WERI-Rb-1 (cell line): ENCODE data around the gene TTC1.
A peak's percentile ranks its signal among the peaks of the same experiment; 100 is the strongest.

Experiments used
- DNase-seq: peaks from one replicate; pipeline ENCODE4 v3.0.0-alpha.2; 2020
- H3K27ac ChIP-seq: fragments of 250-450 bp; sonication (Bioruptor Pico); 2 replicates; pipeline ENCODE4 v1.5.1; 2020; ENCODE audit warnings: mild to moderate bottlenecking, moderate library complexity
- H3K27me3 ChIP-seq: fragments of 250-450 bp; sonication (Bioruptor Pico); 2 replicates; pipeline ENCODE4 v1.5.1; 2021; ENCODE audit warnings: mild to moderate bottlenecking, low read depth, moderate library complexity; ENCODE audit not compliant: insufficient read depth, severe bottlenecking
- H3K36me3 ChIP-seq: fragments of 250-450 bp; sonication (Bioruptor Pico); 2 replicates; pipeline ENCODE4 v1.5.1; 2020; ENCODE audit warnings: mild to moderate bottlenecking, moderate library complexity
- H3K4me3 ChIP-seq: 2 replicates; pipeline ENCODE4 v1.5.1; 2011; ENCODE audit warnings: low read depth, mild to moderate bottlenecking, control low read depth, low read length
- H3K9me3 ChIP-seq: fragments of 250-450 bp; sonication (Bioruptor Pico); 2 replicates; pipeline ENCODE4 v1.5.1; 2021; ENCODE audit warnings: mild to moderate bottlenecking, moderate library complexity; ENCODE audit not compliant: severe bottlenecking
- TF ChIP-seq, protein P1 (sequence below): IDR thresholded peaks from 2 replicates; pipeline ENCODE4 v1.5.1; 2011; ENCODE audit warnings: low read depth, mild to moderate bottlenecking, control low read depth, inconsistent platforms, low read length

TTC1 gene

GRCh38 chr5:159969966-159970365, 39.0 kb upstream of the TTC1 start:
- Histone ChIP-seq H3K36me3 (no peaks in the 10 kb centered on the region), H3K4me3 (no peak overlapping the region), H3K27ac (no peak overlapping the region), H3K27me3 (peaks cover 8% of the 10 kb centered on the region), H3K9me3 (no peaks in the 10 kb centered on the region)
- no peak for DNase-seq
- TF ChIP-seq, protein P1, sequence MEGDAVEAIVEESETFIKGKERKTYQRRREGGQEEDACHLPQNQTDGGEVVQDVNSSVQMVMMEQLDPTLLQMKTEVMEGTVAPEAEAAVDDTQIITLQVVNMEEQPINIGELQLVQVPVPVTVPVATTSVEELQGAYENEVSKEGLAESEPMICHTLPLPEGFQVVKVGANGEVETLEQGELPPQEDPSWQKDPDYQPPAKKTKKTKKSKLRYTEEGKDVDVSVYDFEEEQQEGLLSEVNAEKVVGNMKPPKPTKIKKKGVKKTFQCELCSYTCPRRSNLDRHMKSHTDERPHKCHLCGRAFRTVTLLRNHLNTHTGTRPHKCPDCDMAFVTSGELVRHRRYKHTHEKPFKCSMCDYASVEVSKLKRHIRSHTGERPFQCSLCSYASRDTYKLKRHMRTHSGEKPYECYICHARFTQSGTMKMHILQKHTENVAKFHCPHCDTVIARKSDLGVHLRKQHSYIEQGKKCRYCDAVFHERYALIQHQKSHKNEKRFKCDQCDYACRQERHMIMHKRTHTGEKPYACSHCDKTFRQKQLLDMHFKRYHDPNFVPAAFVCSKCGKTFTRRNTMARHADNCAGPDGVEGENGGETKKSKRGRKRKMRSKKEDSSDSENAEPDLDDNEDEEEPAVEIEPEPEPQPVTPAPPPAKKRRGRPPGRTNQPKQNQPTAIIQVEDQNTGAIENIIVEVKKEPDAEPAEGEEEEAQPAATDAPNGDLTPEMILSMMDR, result no peak

DNA sequence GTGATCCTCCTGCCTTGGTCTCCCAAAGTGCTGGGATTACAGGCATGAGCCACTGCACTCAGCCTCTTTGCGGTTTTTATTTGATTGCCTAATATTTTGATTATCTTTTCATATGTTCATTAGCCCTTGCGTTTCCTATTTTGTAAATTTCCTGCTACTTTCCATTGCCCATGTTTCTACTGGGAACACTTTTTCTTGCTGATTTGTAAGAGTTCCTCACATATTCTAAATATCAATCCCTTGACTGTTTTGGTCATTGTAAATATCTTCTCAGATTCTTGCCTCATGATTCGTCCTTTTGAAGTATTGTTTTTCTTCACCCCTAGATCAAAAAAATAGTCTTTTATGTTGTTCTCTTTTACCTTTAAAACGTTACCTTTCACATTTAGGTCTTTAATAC, 37.9 kb upstream of the TTC1 start:
- TF ChIP-seq, protein P1, result no peak
- Histone ChIP-seq H3K4me3 (no peak overlapping the region), H3K9me3 (no peaks in the 10 kb centered on the region), H3K27ac (no peak overlapping the region), H3K27me3 (peaks cover 8% of the 10 kb centered on the region), H3K36me3 (no peaks in the 10 kb centered on the region)
- DNase-seq, result no peak

DNA sequence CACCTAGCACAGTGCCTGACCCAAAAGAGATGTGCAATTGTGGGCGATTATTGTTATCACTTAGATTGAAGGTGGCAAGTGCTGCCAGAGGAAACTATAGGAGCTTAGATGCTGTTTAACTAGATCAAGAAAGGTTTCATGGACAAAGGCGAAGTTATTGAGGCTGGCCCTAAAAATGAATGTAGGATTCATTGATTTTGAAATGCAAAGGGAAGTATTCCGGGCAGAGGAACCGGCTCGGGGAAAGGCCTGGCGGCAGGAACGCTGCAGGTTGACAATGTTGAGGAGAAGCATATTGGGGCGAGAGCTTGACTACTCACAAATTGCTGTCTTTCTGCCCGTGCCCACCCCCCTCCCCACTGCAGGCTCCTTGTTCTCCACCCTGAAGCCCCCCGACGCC, 37.4 kb upstream of the TTC1 start:
- Histone ChIP-seq H3K9me3 (no peaks in the 10 kb centered on the region), H3K27me3 (peaks cover 8% of the 10 kb centered on the region), H3K27ac (no peak overlapping the region), H3K36me3 (no peaks in the 10 kb centered on the region), H3K4me3 (peak overlapping the region; percentile 35)
- DNase-seq, result no peak
- TF ChIP-seq, protein P1, result no peak

GRCh38 chr5:159971931-159972461, 36.9 kb upstream of the TTC1 start:
- no peaks in the 10 kb centered on the region for H3K36me3 ChIP-seq
- H3K9me3 ChIP-seq, result no peaks in the 10 kb centered on the region
- no peak overlapping the region for H3K27ac ChIP-seq
- peak; percentile 47 for DNase-seq
- TF ChIP-seq, protein P1, result no peak
- peak overlapping the region; percentile 35 for H3K4me3 ChIP-seq
- H3K27me3 ChIP-seq, result peaks cover 8% of the 10 kb centered on the region

- peaks cover 8% of the 10 kb centered on the region for H3K27me3 ChIP-seq
- no peak for DNase-seq
- no peaks in the 10 kb centered on the region for H3K36me3 ChIP-seq
- TF ChIP-seq, protein P1, result no peak
- H3K9me3 ChIP-seq, result no peaks in the 10 kb centered on the region
- H3K4me3 ChIP-seq, result no peak overlapping the region
- no peak overlapping the region for H3K27ac ChIP-seq
Measured at GRCh38 chr5:159972538-159973362, 36.2 kb upstream of the TTC1 start.
